Measurements from ENCODE around the gene DUSP18.
A peak's percentile ranks its signal among the peaks of the same experiment; 100 is the strongest.
"Not testable (repeated sequence)": the region's sequence is repeated elsewhere in the genome, so short reads cannot be mapped to it uniquely, and the experiment has no call there.

DUSP18 gene

DNA sequence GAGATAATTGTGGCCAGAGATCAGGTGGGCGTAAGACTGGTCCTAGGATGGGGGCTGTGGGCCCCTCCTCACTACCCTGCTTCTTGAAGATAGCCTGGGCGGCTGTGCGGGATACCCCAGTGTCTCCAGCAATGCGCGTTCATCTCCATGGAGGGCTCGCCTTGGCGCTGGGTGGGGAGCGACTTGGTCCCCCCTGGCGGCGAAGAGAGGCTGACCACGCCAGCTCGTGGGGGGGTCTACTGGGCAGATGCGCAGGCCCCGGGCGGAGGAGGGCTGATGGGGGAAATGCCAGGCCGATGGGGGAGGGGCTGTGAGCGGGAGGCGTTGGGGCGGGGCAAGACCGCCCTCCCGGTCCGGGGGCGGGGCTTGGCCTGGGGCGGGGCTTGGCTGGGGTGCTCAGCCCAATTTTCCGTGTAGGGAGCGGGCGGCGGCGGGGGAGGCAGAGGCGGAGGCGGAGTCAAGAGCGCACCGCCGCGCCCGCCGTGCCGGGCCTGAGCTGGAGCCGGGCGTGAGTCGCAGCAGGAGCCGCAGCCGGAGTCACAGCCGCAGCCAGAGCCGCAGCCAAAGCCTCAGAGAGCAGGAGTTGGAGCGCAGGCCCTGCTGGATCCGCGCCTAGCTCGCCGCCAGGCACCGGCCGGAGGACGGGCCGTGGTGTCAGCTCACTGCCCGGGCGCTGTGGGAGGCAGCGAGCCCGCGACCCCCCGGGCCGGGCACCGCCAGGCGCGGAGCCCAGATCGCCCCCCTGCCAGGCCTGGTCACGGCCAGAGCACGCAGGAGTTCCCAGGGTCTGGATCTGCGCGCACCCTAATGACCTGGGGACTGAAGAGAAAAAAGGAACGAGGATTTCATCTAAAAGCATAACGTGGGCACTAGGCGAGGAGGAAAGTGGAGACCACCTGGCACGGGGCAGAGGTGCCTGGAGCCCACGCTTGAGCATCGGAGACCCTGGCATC is 32.1 kb downstream of the DUSP18 start, which contains the start of gene SLC35E4:
Gene SLC35E4 (plus strand): TSS at position 509 of the 953 bp plus-strand sequence. CDS start 670 bp downstream, outside the sequence.
- peak within 1 kb of the TSS; percentile 79 for H3K27ac ChIP-seq (ENCODE audit: poor library complexity, severe bottlenecking)
- H3K4me1 ChIP-seq (ENCODE audit: insufficient read depth, poor library complexity, severe bottlenecking) = peaks cover 6% of the 10 kb centered on the region
- ATAC-seq (ENCODE audit: low read depth) (peak; percentile 78), DNase-seq (ENCODE audit: low spot score) (peak; percentile 90)
- H3K4me3 ChIP-seq (ENCODE audit: severe bottlenecking) = peak within 1 kb of the TSS; percentile 44
- no peaks in the 10 kb centered on the region for H3K9me3 ChIP-seq (ENCODE audit: severe bottlenecking)
- TF ChIP-seq, protein P1, sequence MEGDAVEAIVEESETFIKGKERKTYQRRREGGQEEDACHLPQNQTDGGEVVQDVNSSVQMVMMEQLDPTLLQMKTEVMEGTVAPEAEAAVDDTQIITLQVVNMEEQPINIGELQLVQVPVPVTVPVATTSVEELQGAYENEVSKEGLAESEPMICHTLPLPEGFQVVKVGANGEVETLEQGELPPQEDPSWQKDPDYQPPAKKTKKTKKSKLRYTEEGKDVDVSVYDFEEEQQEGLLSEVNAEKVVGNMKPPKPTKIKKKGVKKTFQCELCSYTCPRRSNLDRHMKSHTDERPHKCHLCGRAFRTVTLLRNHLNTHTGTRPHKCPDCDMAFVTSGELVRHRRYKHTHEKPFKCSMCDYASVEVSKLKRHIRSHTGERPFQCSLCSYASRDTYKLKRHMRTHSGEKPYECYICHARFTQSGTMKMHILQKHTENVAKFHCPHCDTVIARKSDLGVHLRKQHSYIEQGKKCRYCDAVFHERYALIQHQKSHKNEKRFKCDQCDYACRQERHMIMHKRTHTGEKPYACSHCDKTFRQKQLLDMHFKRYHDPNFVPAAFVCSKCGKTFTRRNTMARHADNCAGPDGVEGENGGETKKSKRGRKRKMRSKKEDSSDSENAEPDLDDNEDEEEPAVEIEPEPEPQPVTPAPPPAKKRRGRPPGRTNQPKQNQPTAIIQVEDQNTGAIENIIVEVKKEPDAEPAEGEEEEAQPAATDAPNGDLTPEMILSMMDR (IDR thresholded peaks at IDR 0.05; ENCODE audit: poor library complexity, severe bottlenecking) = no peak
- H3K36me3 ChIP-seq (ENCODE audit: low read depth) = no peaks in the 10 kb centered on the region
- H3K27me3 ChIP-seq (ENCODE audit: insufficient read depth, poor library complexity, severe bottlenecking) = no peaks in the 10 kb centered on the region

DNA sequence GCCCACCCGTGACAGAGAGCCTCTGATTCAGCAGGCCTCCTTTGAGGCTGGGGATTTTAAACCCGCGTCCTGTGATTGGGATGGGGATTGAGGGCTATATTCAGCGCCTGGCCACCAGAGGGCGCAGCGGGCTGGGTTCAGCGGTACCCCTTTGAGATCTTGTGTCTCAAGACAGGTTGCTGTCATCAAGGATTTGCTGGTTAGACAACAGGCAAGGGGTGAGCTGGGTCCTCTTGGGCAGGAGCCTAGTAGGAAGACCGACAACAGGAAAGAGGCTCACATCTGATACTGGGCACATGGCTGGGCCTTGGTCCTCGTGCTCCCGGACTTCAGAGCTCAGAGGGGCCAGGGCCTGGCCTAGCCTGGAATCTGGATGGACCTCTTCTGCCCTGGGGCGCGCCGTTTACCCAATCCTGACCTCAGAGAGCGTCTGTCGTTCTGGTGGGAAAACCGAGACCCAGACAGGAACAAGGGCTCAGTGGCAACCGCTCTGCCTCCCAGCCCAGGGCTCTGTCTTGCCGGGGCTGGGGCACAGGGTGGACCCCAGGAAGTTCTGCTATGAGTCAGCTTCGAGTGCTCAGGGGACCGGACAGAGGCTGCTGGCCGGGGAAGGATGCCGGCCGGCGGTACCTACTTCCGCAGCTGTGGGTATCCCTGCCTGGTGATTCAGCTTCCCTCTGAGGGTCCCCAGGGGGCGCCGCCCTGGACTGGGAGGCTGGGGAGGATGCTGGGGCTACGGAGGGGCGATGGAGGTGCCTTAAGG is 33.0 kb downstream of the DUSP18 start:
- H3K27ac ChIP-seq (ENCODE audit: poor library complexity, severe bottlenecking) = peak overlapping the region; percentile 79
- H3K36me3 ChIP-seq (ENCODE audit: low read depth) = no peaks in the 10 kb centered on the region
- ATAC-seq (ENCODE audit: low read depth) = peak; percentile 75
- H3K9me3 ChIP-seq (ENCODE audit: severe bottlenecking) = no peaks in the 10 kb centered on the region
- DNase-seq (ENCODE audit: low spot score) = peak; percentile 80
- no peaks in the 10 kb centered on the region for H3K27me3 ChIP-seq (ENCODE audit: insufficient read depth, poor library complexity, severe bottlenecking)
- TF ChIP-seq, protein P1 (IDR thresholded peaks at IDR 0.05; ENCODE audit: poor library complexity, severe bottlenecking) = peak; percentile 95
- peak overlapping the region; percentile 44 for H3K4me3 ChIP-seq (ENCODE audit: severe bottlenecking)
- H3K4me1 ChIP-seq (ENCODE audit: insufficient read depth, poor library complexity, severe bottlenecking) = peaks cover 6% of the 10 kb centered on the region

DNA sequence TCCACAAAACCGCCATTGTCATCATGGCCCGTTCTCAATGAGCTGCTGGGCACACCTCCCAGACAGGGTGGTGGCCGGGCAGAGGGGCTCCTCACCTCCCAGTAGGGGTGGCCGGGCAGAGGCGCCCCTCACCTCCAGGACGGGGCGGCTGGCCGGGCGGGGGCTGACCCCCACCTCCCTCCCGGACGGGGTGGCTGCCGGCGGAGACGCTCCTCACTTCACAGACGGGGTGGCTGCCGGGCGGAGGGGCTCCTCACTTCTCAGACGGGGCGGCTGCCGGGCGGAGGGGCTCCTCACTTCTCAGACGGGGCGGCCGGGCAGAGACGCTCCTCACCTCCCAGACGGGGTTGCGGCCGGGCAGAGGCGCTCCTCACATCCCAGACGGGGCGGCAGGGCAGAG is 36.2 kb downstream of the DUSP18 start:
- H3K27me3 ChIP-seq (ENCODE audit: insufficient read depth, poor library complexity, severe bottlenecking); H3K4me1 ChIP-seq (ENCODE audit: insufficient read depth, poor library complexity, severe bottlenecking); H3K9me3 ChIP-seq (ENCODE audit: severe bottlenecking); H3K27ac ChIP-seq (ENCODE audit: poor library complexity, severe bottlenecking); H3K4me3 ChIP-seq (ENCODE audit: severe bottlenecking); DNase-seq (ENCODE audit: low spot score); H3K36me3 ChIP-seq (ENCODE audit: low read depth); ATAC-seq (ENCODE audit: low read depth): not testable (repeated sequence)

DNA sequence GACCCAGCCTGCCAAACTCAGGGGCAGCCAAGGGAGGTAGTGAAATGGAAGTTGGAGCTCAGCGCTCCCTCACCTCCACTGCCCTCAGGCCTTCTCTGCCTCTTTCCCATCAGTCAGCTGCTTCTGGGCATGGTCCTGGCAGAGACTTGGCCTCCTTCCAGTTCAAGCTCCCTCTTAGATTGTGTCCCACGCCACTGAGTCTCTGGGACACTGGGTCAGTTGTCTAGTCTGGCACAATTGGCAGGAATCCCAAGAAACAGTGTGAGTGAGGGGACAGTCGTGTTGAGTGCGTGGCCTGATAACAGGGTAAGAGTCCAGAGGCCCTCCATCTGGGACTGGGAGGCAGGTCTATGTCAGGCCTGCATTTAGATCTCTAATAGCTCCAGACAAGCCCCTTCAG is 39.2 kb downstream of the DUSP18 start:
- no peaks in the 10 kb centered on the region for H3K27me3 ChIP-seq (ENCODE audit: insufficient read depth, poor library complexity, severe bottlenecking)
- ATAC-seq (ENCODE audit: low read depth) = no peak
- no peaks in the 10 kb centered on the region for H3K4me1 ChIP-seq (ENCODE audit: insufficient read depth, poor library complexity, severe bottlenecking)
- TF ChIP-seq, protein P1 (IDR thresholded peaks at IDR 0.05; ENCODE audit: poor library complexity, severe bottlenecking) = no peak
- DNase-seq (ENCODE audit: low spot score) = no peak
- no peaks in the 10 kb centered on the region for H3K9me3 ChIP-seq (ENCODE audit: severe bottlenecking)
- H3K27ac ChIP-seq (ENCODE audit: poor library complexity, severe bottlenecking) = no peak overlapping the region
- no peaks in the 10 kb centered on the region for H3K36me3 ChIP-seq (ENCODE audit: low read depth)
- H3K4me3 ChIP-seq (ENCODE audit: severe bottlenecking) = no peak overlapping the region

DNA sequence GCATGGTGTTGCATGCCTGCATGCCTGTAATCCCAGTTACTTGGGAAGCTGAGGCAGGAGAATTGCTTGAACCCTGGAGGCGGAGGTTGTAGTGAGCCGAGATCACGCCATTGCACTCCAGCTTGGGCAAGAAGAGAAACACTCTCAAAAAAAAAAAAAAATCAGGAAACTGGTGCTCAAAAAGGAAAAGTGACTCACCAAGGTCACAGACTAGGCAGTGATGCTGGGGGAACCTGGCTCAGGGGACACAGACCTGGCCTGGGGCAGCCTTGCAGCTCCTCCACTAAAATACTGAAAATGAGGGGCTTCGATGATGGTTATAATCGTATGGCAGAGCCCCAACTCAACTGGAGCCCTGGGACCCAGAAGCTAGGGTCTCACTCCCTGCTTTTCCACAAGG is 40.2 kb downstream of the DUSP18 start:
- Histone ChIP-seq H3K4me3 (ENCODE audit: severe bottlenecking) (no peak overlapping the region), H3K4me1 (ENCODE audit: insufficient read depth, poor library complexity, severe bottlenecking) (no peaks in the 10 kb centered on the region), H3K27me3 (ENCODE audit: insufficient read depth, poor library complexity, severe bottlenecking) (no peaks in the 10 kb centered on the region), H3K27ac (ENCODE audit: poor library complexity, severe bottlenecking) (no peak overlapping the region), H3K36me3 (ENCODE audit: low read depth) (no peaks in the 10 kb centered on the region), H3K9me3 (ENCODE audit: severe bottlenecking) (no peaks in the 10 kb centered on the region)
- ATAC-seq (ENCODE audit: low read depth) (no peak), DNase-seq (ENCODE audit: low spot score) (no peak)
- TF ChIP-seq, protein P1 (IDR thresholded peaks at IDR 0.05; ENCODE audit: poor library complexity, severe bottlenecking) = no peak

All from RWPE2 (cell line).